Measurements from ENCODE around the gene TNKS1BP1. TPM values are rescaled to one million over a fixed set of nuclear protein-coding genes. Genes with fewer than 3 reads are reported as not detected.
A peak's percentile ranks its signal among the peaks of the same experiment; 100 is the strongest.

Gene TNKS1BP1
- total RNA-seq, 1 experiment from 2014 or later: 218 TPM

- no peaks in the 10 kb centered on the region for H3F3A ChIP-seq (ENCODE audit: insufficient read depth, low read depth)
- H3K4me2 ChIP-seq: peak overlapping the region; percentile 23; the same call in 1 of the 2 replicates
- H3K4me3 ChIP-seq: no peak overlapping the region
- ChIA-PET CTCF (interaction anchor here (0.5 to 1.8 kb wide), 3 partner anchors 91 to 1284 kb away, joined by 3 to 4 read pairs (median 3); no protein-coding TSS in a partner anchor), POLR2A (ENCODE audit: unreplicated experiment) (no interaction called here)
- H3K79me2 ChIP-seq (ENCODE audit: low read depth): no peaks in the 10 kb centered on the region
- intact Hi-C loops (cut with micrococcal nuclease; ENCODE audit: unreplicated experiment): no loop called here
- no TSS peak for BruUV-seq (replicated peaks)
- no peaks in the 10 kb centered on the region for H4K20me1 ChIP-seq (ENCODE audit: insufficient read depth)
- peaks cover 28% of the 10 kb centered on the region; the same call in 1 of the 2 replicates for H3K27me3 ChIP-seq (ENCODE audit: insufficient read depth, low read depth)
- H3K27ac ChIP-seq: no peak overlapping the region
- no peaks in the 10 kb centered on the region for H3K9me2 ChIP-seq (ENCODE audit: insufficient read depth)
- no peak for TF ChIP-seq CTCF (conservative IDR thresholded peaks at IDR 0.05)
- TF ChIP-seq EZH2 (IDR thresholded peaks at IDR 0.05; ENCODE audit: low read depth): no peak
- H2AFZ ChIP-seq: no peak overlapping the region
- no peaks in the 10 kb centered on the region for H3K9me3 ChIP-seq (ENCODE audit: insufficient read depth, low read depth)
- no peaks in the 10 kb centered on the region for H3K4me1 ChIP-seq (replicated peaks; ENCODE audit: insufficient read depth)
- H3K36me3 ChIP-seq (ENCODE audit: low read depth): no peaks in the 10 kb centered on the region
- DNase-seq: peak in 1 of 2 experiments; percentile 21
Measured at GRCh38 chr11:57368106-57368844, 43.5 kb upstream of the TNKS1BP1 start.

DNA sequence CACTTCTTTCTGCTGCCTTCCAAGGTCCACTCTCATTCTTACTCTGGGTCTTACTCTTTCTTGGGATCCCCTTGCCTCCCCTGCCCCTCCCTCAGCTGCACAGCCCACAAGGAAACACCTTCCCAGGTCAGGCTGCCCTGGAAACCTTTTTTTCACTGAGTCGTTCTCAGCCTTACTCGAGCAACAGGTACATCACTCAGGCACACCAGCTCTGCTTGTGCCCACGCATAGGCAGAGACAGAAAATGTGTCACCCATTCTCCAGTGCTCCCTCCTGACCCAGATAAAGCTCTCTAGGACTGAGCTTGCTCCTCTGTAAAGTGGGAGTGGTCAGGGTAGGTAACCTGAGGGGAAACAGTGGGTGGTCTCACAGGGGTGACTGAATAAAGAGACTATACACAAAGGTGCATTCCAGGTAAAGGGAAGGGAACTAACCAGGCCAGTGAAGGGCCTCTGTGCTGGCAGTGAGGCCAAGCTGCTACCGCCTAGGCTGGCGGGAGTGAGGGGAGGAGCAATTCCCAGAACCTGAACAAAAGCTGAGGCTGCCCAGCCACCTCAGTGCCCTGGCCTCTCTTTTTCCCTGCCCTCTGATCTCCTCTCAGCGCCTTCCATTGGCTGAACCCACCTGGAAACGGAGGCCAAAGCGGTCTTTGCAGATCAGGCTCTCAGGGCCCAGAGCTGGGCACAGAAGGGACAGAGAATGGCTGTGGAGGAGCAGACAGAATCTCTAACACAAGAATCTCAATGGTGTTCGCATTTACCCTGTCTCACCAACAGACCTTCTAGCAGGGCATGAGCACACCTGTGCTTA lies 40.3 kb upstream of the TNKS1BP1 start:
- POLR2A ChIA-PET (ENCODE audit: unreplicated experiment): no interaction called here
- Histone ChIP-seq H3K9me3 (ENCODE audit: insufficient read depth, low read depth) (no peaks in the 10 kb centered on the region), H3K79me2 (ENCODE audit: low read depth) (no peaks in the 10 kb centered on the region), H3K27ac (no peak overlapping the region), H3F3A (ENCODE audit: insufficient read depth, low read depth) (peaks cover 8% of the 10 kb centered on the region; the same call in 1 of the 2 replicates), H3K4me3 (no peak overlapping the region), H3K36me3 (ENCODE audit: low read depth) (no peaks in the 10 kb centered on the region), H2AFZ (no peak overlapping the region), H3K4me2 (no peak overlapping the region), H3K4me1 (replicated peaks; ENCODE audit: insufficient read depth) (peaks cover 4% of the 10 kb centered on the region; the same call in 1 of the 2 replicates), H4K20me1 (ENCODE audit: insufficient read depth) (no peaks in the 10 kb centered on the region), H3K27me3 (ENCODE audit: insufficient read depth, low read depth) (peaks cover 37% of the 10 kb centered on the region; the same call in 1 of the 2 replicates), H3K9me2 (ENCODE audit: insufficient read depth) (no peaks in the 10 kb centered on the region)
- intact Hi-C loops (cut with micrococcal nuclease; ENCODE audit: unreplicated experiment): no loop called here
- BruUV-seq (replicated peaks): no TSS peak
- DNase-seq: no peak
- CTCF ChIA-PET: no interaction called here
- TF ChIP-seq CTCF (conservative IDR thresholded peaks at IDR 0.05): no peak
- TF ChIP-seq EZH2 (IDR thresholded peaks at IDR 0.05; ENCODE audit: low read depth): no peak

DNA sequence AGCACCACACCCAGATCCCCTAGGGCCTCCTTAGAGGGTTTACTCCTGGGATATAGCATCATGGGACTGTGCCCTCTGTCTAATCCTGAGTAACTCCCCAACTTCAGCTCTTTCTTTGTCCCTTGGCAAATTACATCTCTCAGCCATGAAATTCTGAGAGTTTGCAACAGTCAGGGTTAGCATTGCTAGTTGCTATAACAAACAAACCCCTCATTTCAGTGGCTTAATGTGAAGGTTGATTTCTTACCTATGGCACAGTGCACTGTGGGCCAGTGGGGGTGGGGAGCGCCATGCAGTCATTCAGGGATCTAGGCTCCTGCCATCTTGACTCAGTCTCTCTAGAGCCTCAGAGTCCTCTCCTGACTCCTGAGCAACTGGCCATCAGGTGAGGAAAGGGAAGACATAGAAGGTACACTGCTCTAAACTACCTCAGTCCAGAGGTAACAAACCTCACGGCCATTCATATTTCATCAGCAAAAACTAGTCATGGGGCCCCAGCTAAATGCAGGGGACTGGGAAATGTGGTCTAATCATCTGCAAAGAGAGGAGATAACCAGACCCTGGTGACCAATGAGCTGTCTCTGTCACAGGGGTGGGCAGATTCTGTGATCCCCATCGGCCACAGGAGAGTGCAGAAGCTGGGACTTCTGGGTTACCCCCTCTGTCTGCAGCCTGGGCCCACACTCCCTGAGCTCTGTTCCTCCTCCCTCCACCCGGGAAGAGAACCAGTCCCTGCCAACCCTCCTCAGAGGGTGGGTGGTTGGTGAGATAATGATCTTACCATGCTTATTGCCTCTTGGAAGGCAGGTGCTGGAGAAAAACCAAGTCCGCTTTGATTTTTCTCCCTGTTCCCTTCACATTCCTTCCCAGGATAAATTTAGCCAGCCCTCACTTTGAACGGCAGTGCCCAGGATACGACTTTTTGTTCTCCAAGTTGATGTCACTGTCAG lies 38.7 kb upstream of the TNKS1BP1 start:
- CTCF ChIA-PET: no interaction called here
- Histone ChIP-seq H3K4me1 (replicated peaks; ENCODE audit: insufficient read depth) (peaks cover 13% of the 10 kb centered on the region; the same call in 1 of the 2 replicates), H3K4me3 (no peak overlapping the region), H3K9me3 (ENCODE audit: insufficient read depth, low read depth) (no peaks in the 10 kb centered on the region), H3K4me2 (no peak overlapping the region), H3K27me3 (ENCODE audit: insufficient read depth, low read depth) (peaks cover 37% of the 10 kb centered on the region; the same call in 1 of the 2 replicates), H4K20me1 (ENCODE audit: insufficient read depth) (no peaks in the 10 kb centered on the region), H3F3A (ENCODE audit: insufficient read depth, low read depth) (peaks cover 11% of the 10 kb centered on the region; the same call in 1 of the 2 replicates), H2AFZ (no peak overlapping the region), H3K79me2 (ENCODE audit: low read depth) (no peaks in the 10 kb centered on the region), H3K36me3 (ENCODE audit: low read depth) (no peaks in the 10 kb centered on the region), H3K9me2 (ENCODE audit: insufficient read depth) (no peaks in the 10 kb centered on the region), H3K27ac (no peak overlapping the region)
- POLR2A ChIA-PET (ENCODE audit: unreplicated experiment): no interaction called here
- TF ChIP-seq CTCF (conservative IDR thresholded peaks at IDR 0.05) (no peak), EZH2 (IDR thresholded peaks at IDR 0.05; ENCODE audit: low read depth) (no peak)
- intact Hi-C loops (cut with micrococcal nuclease; ENCODE audit: unreplicated experiment): no loop called here
- DNase-seq: no peak
- no TSS peak for BruUV-seq (replicated peaks)

Measured in PC-9 (cell line).